ENCODE results near the gene LONP2.

LONP2 gene

GRCh38 chr16:48244080-48244862 lies at the start of gene LONP2:
Gene LONP2, plus strand, starts transcription at chr16:48244300. Its CDS starts 89 bp downstream, at chr16:48244389.
- peak; percentile 83 to 88 for DNase-seq (ENCODE audit: low read depth in 2 of 2)

GRCh38 chr16:48194828-48195556 lies 49.1 kb upstream of the LONP2 start:
- DNase-seq (ENCODE audit: low read depth in 2 of 2) = no peak

- no peak for DNase-seq (ENCODE audit: low read depth in 2 of 2)
Observed at GRCh38 chr16:48197294-48197693, 46.8 kb upstream of the LONP2 start.

GRCh38 chr16:48201515-48202201 lies 42.4 kb upstream of the LONP2 start:
- DNase-seq (ENCODE audit: low read depth in 2 of 2) = no peak

- no peak for DNase-seq (ENCODE audit: low read depth in 2 of 2)
Observed at GRCh38 chr16:48203974-48204824, 39.9 kb upstream of the LONP2 start.

GRCh38 chr16:48204825-48205151 lies 39.3 kb upstream of the LONP2 start:
- DNase-seq (ENCODE audit: low read depth in 2 of 2) = no peak

- no peak for DNase-seq (ENCODE audit: low read depth in 2 of 2)
Observed at GRCh38 chr16:48206594-48207242, 37.4 kb upstream of the LONP2 start.

- DNase-seq (ENCODE audit: low read depth in 2 of 2) = no peak
Observed at GRCh38 chr16:48210747-48211146, 33.4 kb upstream of the LONP2 start.

GRCh38 chr16:48212033-48212432 lies 32.1 kb upstream of the LONP2 start:
- DNase-seq (ENCODE audit: low read depth in 2 of 2) = no peak

GRCh38 chr16:48215738-48216137 lies 28.4 kb upstream of the LONP2 start:
- no peak for DNase-seq (ENCODE audit: low read depth in 2 of 2)

- DNase-seq (ENCODE audit: low read depth in 2 of 2) = no peak
Observed at GRCh38 chr16:48217708-48218107, 26.4 kb upstream of the LONP2 start.

GRCh38 chr16:48218473-48218872 lies 25.6 kb upstream of the LONP2 start:
- DNase-seq (ENCODE audit: low read depth in 2 of 2) = no peak

GRCh38 chr16:48220891-48221290 lies 23.2 kb upstream of the LONP2 start:
- no peak for DNase-seq (ENCODE audit: low read depth in 2 of 2)

- no peak for DNase-seq (ENCODE audit: low read depth in 2 of 2)
Observed at GRCh38 chr16:48223490-48223889, 20.6 kb upstream of the LONP2 start.

GRCh38 chr16:48225456-48225855 lies 18.6 kb upstream of the LONP2 start:
- DNase-seq (ENCODE audit: low read depth in 2 of 2) = no peak

GRCh38 chr16:48231727-48232492 lies 12.2 kb upstream of the LONP2 start:
- no peak for DNase-seq (ENCODE audit: low read depth in 2 of 2)

- DNase-seq (ENCODE audit: low read depth in 2 of 2) = no peak
Observed at GRCh38 chr16:48232493-48233040, 11.5 kb upstream of the LONP2 start.

GRCh38 chr16:48234630-48235029 lies 9.5 kb upstream of the LONP2 start:
- no peak for DNase-seq (ENCODE audit: low read depth in 2 of 2)

GRCh38 chr16:48235058-48235555 lies 9.0 kb upstream of the LONP2 start:
- no peak for DNase-seq (ENCODE audit: low read depth in 2 of 2)

- no peak for DNase-seq (ENCODE audit: low read depth in 2 of 2)
Observed at GRCh38 chr16:48235556-48236136, 8.5 kb upstream of the LONP2 start.

Measured in stimulated activated CD8-positive, alpha-beta memory T cell treated with anti-CD3 and anti-CD28 coated beads, Interleukin-15, amount 100 ng/mL, for 4 hours (primary cell).